SK-N-SH (cell line): ENCODE results near the gene PRCC.

Source experiments
- EZH2phosphoT487 ChIP-seq: fragments of 200-600 bp; sonication (generic); IDR thresholded peaks from 2 replicates; pipeline ENCODE4 v1.6.1; 2017; ENCODE audit warnings: low read depth, mixed run types, mild to moderate bottlenecking, antibody characterized with exemption, moderate library complexity, borderline replicate concordance
- POLR2AphosphoS5 ChIP-seq: IDR thresholded peaks from 2 replicates; pipeline ENCODE4 v1.6.1; 2012; ENCODE audit warnings: low read depth, low read length
- RXRA ChIP-seq: IDR thresholded peaks from 2 replicates; pipeline ENCODE4 v1.4.0; 2012; ENCODE audit warnings: low read depth, mild to moderate bottlenecking, borderline replicate concordance
- TF ChIP-seq, protein P1 (sequence below): fragments of 150-350 bp; IDR thresholded peaks from 2 replicates; pipeline ENCODE4 v1.6.1; 2017; ENCODE audit warnings: antibody characterized with exemption, low read length, low read depth, borderline replicate concordance
- TF ChIP-seq, protein P2 (sequence below): IDR thresholded peaks from 2 replicates; pipeline ENCODE4; 2012
- TF ChIP-seq, protein P3 (sequence below): fragments of 200-600 bp; sonication (generic); IDR thresholded peaks from 2 replicates; pipeline ENCODE4 v1.6.1; 2017; ENCODE audit warnings: antibody characterized with exemption, mild to moderate bottlenecking, moderate library complexity

DNA sequence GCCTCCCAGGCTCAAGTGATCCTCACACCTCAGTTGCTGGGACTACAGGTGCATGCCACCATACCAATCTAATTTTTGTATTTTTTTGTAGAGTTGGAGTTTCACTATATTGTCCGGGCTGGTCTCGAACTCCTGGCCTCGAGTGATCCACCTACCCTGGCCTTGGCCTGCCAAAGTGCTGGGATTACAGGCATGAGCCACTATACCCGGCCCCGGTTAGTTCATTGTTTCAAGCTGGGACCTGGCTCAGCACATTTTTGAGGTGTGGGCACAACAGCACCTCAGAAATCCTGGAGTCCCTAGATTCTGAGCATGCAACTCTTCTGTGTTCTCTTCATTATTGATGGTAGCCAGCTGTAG lies 28.0 kb downstream of the PRCC start:
- TF ChIP-seq POLR2AphosphoS5: no peak
- TF ChIP-seq, protein P1, sequence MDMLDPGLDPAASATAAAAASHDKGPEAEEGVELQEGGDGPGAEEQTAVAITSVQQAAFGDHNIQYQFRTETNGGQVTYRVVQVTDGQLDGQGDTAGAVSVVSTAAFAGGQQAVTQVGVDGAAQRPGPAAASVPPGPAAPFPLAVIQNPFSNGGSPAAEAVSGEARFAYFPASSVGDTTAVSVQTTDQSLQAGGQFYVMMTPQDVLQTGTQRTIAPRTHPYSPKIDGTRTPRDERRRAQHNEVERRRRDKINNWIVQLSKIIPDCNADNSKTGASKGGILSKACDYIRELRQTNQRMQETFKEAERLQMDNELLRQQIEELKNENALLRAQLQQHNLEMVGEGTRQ: no peak
- no peak for TF ChIP-seq RXRA
- TF ChIP-seq EZH2phosphoT487: no peak
- TF ChIP-seq, protein P2, sequence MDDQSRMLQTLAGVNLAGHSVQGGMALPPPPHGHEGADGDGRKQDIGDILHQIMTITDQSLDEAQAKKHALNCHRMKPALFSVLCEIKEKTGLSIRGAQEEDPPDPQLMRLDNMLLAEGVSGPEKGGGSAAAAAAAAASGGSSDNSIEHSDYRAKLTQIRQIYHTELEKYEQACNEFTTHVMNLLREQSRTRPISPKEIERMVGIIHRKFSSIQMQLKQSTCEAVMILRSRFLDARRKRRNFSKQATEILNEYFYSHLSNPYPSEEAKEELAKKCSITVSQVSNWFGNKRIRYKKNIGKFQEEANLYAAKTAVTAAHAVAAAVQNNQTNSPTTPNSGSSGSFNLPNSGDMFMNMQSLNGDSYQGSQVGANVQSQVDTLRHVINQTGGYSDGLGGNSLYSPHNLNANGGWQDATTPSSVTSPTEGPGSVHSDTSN: no peak
- TF ChIP-seq, protein P3, sequence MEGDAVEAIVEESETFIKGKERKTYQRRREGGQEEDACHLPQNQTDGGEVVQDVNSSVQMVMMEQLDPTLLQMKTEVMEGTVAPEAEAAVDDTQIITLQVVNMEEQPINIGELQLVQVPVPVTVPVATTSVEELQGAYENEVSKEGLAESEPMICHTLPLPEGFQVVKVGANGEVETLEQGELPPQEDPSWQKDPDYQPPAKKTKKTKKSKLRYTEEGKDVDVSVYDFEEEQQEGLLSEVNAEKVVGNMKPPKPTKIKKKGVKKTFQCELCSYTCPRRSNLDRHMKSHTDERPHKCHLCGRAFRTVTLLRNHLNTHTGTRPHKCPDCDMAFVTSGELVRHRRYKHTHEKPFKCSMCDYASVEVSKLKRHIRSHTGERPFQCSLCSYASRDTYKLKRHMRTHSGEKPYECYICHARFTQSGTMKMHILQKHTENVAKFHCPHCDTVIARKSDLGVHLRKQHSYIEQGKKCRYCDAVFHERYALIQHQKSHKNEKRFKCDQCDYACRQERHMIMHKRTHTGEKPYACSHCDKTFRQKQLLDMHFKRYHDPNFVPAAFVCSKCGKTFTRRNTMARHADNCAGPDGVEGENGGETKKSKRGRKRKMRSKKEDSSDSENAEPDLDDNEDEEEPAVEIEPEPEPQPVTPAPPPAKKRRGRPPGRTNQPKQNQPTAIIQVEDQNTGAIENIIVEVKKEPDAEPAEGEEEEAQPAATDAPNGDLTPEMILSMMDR: no peak
